ENCODE measurements around the gene INSL3. TPM values are rescaled to one million over a fixed set of nuclear protein-coding genes. Genes with fewer than 3 reads are reported as not detected.
"Not testable (repeated sequence)": the region's sequence is repeated elsewhere in the genome, so short reads cannot be mapped to it uniquely, and the experiment has no call there.

Gene INSL3
- polyA plus RNA-seq, 1 donor (not counting 4 experiments of a cell fraction or from before 2014, with no cell fraction given), result not detected

- Histone ChIP-seq H3K9ac (ENCODE audit: control insufficient read depth, extremely low read depth, insufficient read depth, low read length) (peak overlapping the region; percentile 22), H3K79me2 (ENCODE audit: control insufficient read depth, insufficient read depth, low read length) (no peaks in the 10 kb centered on the region), H3K27ac (ENCODE audit: control insufficient read depth, insufficient read depth, low read length) (no peak overlapping the region), H3K4me1 (ENCODE audit: control insufficient read depth, extremely low read depth, insufficient read depth, low read length) (peaks cover 3% of the 10 kb centered on the region), H4K20me1 (ENCODE audit: control insufficient read depth, extremely low read depth, insufficient read depth, low read length) (no peaks in the 10 kb centered on the region), H3K27me3 (ENCODE audit: control insufficient read depth, extremely low read depth, insufficient read depth, low read length) (peaks cover 5% of the 10 kb centered on the region), H3K9me1 (ENCODE audit: control insufficient read depth, extremely low read depth, insufficient read depth, low read length) (no peaks in the 10 kb centered on the region), H3K9me3 (ENCODE audit: control insufficient read depth, low read depth, low read length) (no peaks in the 10 kb centered on the region), H3K4me3 (ENCODE audit: control insufficient read depth in 2 of 3, extremely low read depth in 1 of 3, insufficient read depth in 2 of 3, low read depth in 1 of 3, low read length in 3 of 3) (peak overlapping the region; percentile 32 to 37 (median 37)), H2AFZ (ENCODE audit: control insufficient read depth, low read length) (peak overlapping the region; percentile 70), H3K36me3 (ENCODE audit: control insufficient read depth in 2 of 2, extremely low read depth in 1 of 2, insufficient read depth in 2 of 2, low read length in 2 of 2) (no peaks in the 10 kb centered on the region), H3K4me2 (ENCODE audit: control insufficient read depth, extremely low read depth, insufficient read depth, low read depth, low read length) (peak overlapping the region; percentile 64)
- dilution Hi-C loops (cut with MboI; ENCODE audit: extremely low pct_ligation_motif_present, low sequenced_read_pairs), result no loop called here
- DNase-seq (ENCODE audit: low read depth, low spot score) (no peak), FAIRE-seq (no peak)
- TF ChIP-seq CTCF (optimal IDR thresholded peaks at IDR 0.05 in 1 of 3, IDR thresholded peaks at IDR 0.05 in 1 of 3, conservative IDR thresholded peaks at IDR 0.05 in 1 of 3; ENCODE audit: extremely low read depth in 1 of 3, insufficient read depth in 2 of 3, low read length in 3 of 3), result no peak
Observed at GRCh38 chr19:17778251-17778967, 42.9 kb downstream of the INSL3 start.

- H2AFZ ChIP-seq (ENCODE audit: control insufficient read depth, low read length); H3K79me2 ChIP-seq (ENCODE audit: control insufficient read depth, insufficient read depth, low read length); H3K9me1 ChIP-seq (ENCODE audit: control insufficient read depth, extremely low read depth, insufficient read depth, low read length); H4K20me1 ChIP-seq (ENCODE audit: control insufficient read depth, extremely low read depth, insufficient read depth, low read length); H3K4me3 ChIP-seq (ENCODE audit: control insufficient read depth in 2 of 3, extremely low read depth in 1 of 3, insufficient read depth in 2 of 3, low read depth in 1 of 3, low read length in 3 of 3); H3K9me3 ChIP-seq (ENCODE audit: control insufficient read depth, low read depth, low read length); dilution Hi-C loops (cut with MboI; ENCODE audit: extremely low pct_ligation_motif_present, low sequenced_read_pairs); H3K27ac ChIP-seq (ENCODE audit: control insufficient read depth, insufficient read depth, low read length); H3K9ac ChIP-seq (ENCODE audit: control insufficient read depth, extremely low read depth, insufficient read depth, low read length); DNase-seq (ENCODE audit: low read depth, low spot score); H3K4me2 ChIP-seq (ENCODE audit: control insufficient read depth, extremely low read depth, insufficient read depth, low read depth, low read length); H3K36me3 ChIP-seq (ENCODE audit: control insufficient read depth in 2 of 2, extremely low read depth in 1 of 2, insufficient read depth in 2 of 2, low read length in 2 of 2); H3K4me1 ChIP-seq (ENCODE audit: control insufficient read depth, extremely low read depth, insufficient read depth, low read length); FAIRE-seq; H3K27me3 ChIP-seq (ENCODE audit: control insufficient read depth, extremely low read depth, insufficient read depth, low read length): not testable (repeated sequence)
Observed at GRCh38 chr19:17777840-17778239, 43.5 kb downstream of the INSL3 start.
